Fibroblast of mammary gland (primary cell): ENCODE results near the gene OSBPL5.

ENCODE experiments used
- DNase-seq: peaks from one replicate; pipeline ENCODE4 v3.0.0-alpha.2; 2010; ENCODE audit warnings: low read depth
- H3K4me3 ChIP-seq: 2 replicates; pipeline ENCODE4 v1.5.1; 2011; ENCODE audit warnings: low read depth, mild to moderate bottlenecking, low read length, moderate library complexity; ENCODE audit not compliant: control insufficient read depth
- CTCF ChIP-seq: conservative IDR thresholded peaks from 2 replicates; pipeline ENCODE4 v1.5.1; 2011; ENCODE audit warnings: low read depth, low read length, inconsistent platforms; ENCODE audit not compliant: control insufficient read depth, insufficient read depth

Gene OSBPL5

DNA sequence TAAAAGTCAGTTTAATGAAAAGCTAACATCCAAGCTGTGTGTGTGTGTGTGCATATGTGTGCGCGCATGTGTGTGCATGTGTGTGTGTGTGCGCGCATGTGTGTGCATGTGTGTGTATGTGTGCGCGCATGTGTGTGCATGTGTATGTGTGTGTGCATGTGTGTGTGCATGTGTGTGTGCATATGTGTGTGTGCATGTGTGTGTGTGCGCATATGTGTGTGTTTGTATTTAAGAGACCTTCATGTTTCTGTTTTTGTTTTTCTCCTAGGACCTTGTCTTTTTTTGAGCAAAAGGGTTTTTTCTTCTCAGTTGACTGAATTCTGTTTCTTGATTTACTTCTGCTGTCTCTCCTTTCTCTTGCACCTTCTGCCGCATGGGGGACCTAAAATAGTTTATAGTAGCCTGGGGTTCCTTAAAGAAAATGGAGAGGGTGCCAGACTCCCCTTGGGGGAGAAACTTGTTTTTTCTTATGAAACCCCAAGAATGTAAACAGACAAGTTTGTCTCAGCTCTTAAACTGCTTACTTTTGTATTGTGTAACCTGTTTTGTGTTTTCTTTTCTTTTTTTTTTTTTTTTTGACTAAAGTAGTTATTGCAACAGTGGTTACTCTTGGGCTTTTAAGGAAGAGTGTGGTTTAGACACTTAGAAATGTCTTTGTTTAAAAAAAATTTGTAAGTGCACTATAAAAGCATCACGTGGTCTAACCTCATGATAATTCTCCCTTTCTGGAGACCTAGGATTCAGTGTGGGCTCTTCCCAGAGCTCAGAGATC, 53.0 kb downstream of the OSBPL5 start:
- DNase-seq: peak; percentile 44
- H3K4me3 ChIP-seq: no peak overlapping the region

DNA sequence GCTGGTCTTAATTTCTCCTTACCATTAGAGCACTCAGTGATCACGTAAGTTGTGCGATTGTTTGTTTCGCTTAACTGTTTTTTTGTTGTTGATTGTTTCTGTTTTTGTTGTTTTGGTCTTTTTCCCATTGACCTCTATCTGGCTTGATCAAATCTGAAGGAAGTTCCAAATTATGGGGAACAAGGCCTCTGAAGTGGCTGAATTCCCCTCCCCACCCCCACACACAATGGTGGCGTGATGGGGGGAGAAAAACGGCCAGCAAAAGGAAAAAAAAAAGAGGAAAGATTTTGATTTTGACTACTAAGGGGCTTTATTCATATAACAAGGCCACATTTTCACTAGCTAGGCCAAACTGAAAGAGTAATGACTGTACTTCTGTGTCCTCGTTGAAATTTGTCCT, 53.6 kb downstream of the OSBPL5 start:
- H3K4me3 ChIP-seq: no peak overlapping the region
- DNase-seq: no peak
- TF ChIP-seq CTCF: no peak

More for the DNA sequence above, 53.0 kb downstream of the OSBPL5 start:
- TF ChIP-seq CTCF: no peak

GRCh38 chr11:3109921-3110706, 55.0 kb downstream of the OSBPL5 start:
- H3K4me3 ChIP-seq: no peak overlapping the region
- peak; percentile 46 for DNase-seq
- TF ChIP-seq CTCF: peak; percentile 66

DNA sequence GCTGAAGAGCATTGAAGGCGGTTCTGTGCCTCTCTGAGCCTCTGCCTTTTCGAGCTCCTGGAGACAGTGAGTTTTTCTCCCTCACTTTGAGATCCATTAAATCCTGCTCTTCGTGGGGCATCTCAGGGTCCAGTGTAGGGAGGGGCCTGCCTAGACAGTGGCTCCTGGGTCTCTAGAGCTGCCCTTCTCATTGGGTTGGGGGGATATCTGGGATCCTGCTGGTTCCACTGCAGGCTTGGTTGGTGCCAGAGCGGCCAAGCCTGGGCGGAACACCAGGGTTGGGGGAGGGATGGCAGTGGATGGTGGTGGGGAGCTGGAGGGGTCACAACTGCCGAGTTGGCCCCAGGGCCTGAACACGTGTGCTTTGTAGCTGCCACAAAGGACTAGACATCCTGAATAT, 55.7 kb downstream of the OSBPL5 start:
- no peak for DNase-seq
- no peak overlapping the region for H3K4me3 ChIP-seq
- TF ChIP-seq CTCF: no peak

DNA sequence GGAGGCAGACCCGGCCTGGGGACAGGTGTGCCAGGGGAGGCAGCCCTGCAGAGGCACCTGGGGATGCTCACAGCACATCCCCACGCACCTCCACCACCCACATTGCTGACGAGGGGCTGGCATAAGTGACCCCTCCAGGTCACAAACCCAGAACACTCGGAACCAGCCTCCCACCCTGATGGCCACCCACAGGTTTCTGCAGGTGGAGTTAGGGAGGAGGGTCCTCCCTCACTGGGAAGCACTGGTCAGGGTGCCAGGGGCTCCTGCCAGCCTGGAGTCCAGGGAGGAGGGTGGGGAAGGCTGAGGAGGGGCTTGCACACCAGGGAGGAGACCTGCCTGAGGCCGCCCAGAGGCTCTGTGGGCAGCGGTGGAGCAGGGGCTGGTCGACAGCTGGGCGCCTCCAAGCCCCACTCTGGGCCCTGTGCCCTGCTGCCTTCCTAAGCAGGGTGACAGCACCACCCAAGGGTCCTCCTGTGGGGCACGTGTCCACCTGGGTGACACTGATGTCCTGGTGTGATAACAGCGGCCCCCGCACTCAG, 56.9 kb downstream of the OSBPL5 start:
- H3K4me3 ChIP-seq: no peak overlapping the region
- DNase-seq: no peak
- no peak for TF ChIP-seq CTCF

GRCh38 chr11:3107608-3108182, 57.4 kb downstream of the OSBPL5 start:
- H3K4me3 ChIP-seq: no peak overlapping the region
- DNase-seq: no peak
- TF ChIP-seq CTCF: no peak
